H1 (cell line): ENCODE data around the gene TTC13.

Source experiments
- CEBPB ChIP-seq: IDR thresholded peaks from 2 replicates; pipeline ENCODE4 v1.6.1; 2012; ENCODE audit warnings: low read depth, low read length
- GABPA ChIP-seq: IDR thresholded peaks from 2 replicates; pipeline ENCODE4 v1.6.1; 2011; ENCODE audit warnings: mild to moderate bottlenecking, low read length, moderate library complexity, borderline replicate concordance; ENCODE audit not compliant: insufficient read depth

GRCh38 chr1:230877924-230878590 is 100.6 kb downstream of the TTC13 start:
- TF ChIP-seq GABPA (no peak), CEBPB (no peak)
